Stomach smooth muscle (tissue), 2 donors: ENCODE data around the gene AP3D1.

Experiments
- H3K27ac ChIP-seq: one replicate; pipeline ENCODE4 v1.7.0; 2013; ENCODE audit warnings: mild to moderate bottlenecking, low read length, inconsistent platforms
- H3K27me3 ChIP-seq, 2 donors: one replicate each; pipeline ENCODE4 v1.7.0; 2013; ENCODE audit warnings: low read length in 2 of 2; ENCODE audit not compliant: insufficient read depth in 2 of 2, control insufficient read depth in 1 of 2
- H3K36me3 ChIP-seq, 2 donors: one replicate each; pipeline ENCODE4 v1.7.0; 2013; ENCODE audit warnings: low read length in 2 of 2; ENCODE audit not compliant: control insufficient read depth in 2 of 2, insufficient read depth in 2 of 2
- H3K4me1 ChIP-seq: one replicate; pipeline ENCODE4 v1.7.0; 2013; ENCODE audit warnings: low read length; ENCODE audit not compliant: control insufficient read depth, insufficient read depth
- H3K4me3 ChIP-seq, 2 donors: one replicate each; pipeline ENCODE4 v1.7.0; 2013; ENCODE audit warnings: low read length in 2 of 2
- H3K9ac ChIP-seq, 2 donors: one replicate each; pipeline ENCODE4 v1.7.0; 2013; ENCODE audit warnings: low read length in 2 of 2, mild to moderate bottlenecking in 1 of 2
- H3K9me3 ChIP-seq, 2 donors: one replicate each; pipeline ENCODE4 v1.7.0; 2013; ENCODE audit warnings: low read length in 2 of 2; ENCODE audit not compliant: control insufficient read depth in 2 of 2
- donor health status: healthy.
- donor health status: Pancreatic carcinoma.

AP3D1 gene

GRCh38 chr19:2103045-2103707, 48.2 kb downstream of the AP3D1 start:
- Histone ChIP-seq H3K4me3 (no peak overlapping the region), H3K36me3 (peaks cover 17 to 44% of the 10 kb centered on the region in 2 donors), H3K4me1 (no peaks in the 10 kb centered on the region), H3K27me3 (no peaks in the 10 kb centered on the region), H3K9ac (no peak overlapping the region), H3K27ac (no peak overlapping the region), H3K9me3 (no peaks in the 10 kb centered on the region)

GRCh38 chr19:2101417-2102335, 49.7 kb downstream of the AP3D1 start:
- peaks cover 10% of the 10 kb centered on the region for H3K4me1 ChIP-seq
- H3K9ac ChIP-seq: no peak overlapping the region
- no peaks in the 10 kb centered on the region for H3K27me3 ChIP-seq
- no peak overlapping the region for H3K27ac ChIP-seq
- peaks cover 13 to 37% of the 10 kb centered on the region in 2 donors for H3K36me3 ChIP-seq
- H3K9me3 ChIP-seq: no peaks in the 10 kb centered on the region
- H3K4me3 ChIP-seq: no peak overlapping the region

- peaks cover 10% of the 10 kb centered on the region for H3K4me1 ChIP-seq
- no peaks in the 10 kb centered on the region for H3K27me3 ChIP-seq
- peaks cover 13 to 31% of the 10 kb centered on the region in 2 donors for H3K36me3 ChIP-seq
- H3K27ac ChIP-seq: no peak overlapping the region
- H3K9ac ChIP-seq: no peak overlapping the region
- H3K9me3 ChIP-seq: no peaks in the 10 kb centered on the region
- H3K4me3 ChIP-seq: no peak overlapping the region
These were observed 50.7 kb downstream of the AP3D1 start for GRCh38 chr19:2100719-2101061.

GRCh38 chr19:2099937-2100718, 51.2 kb downstream of the AP3D1 start:
- Histone ChIP-seq H3K9ac (no peak overlapping the region), H3K27ac (no peak overlapping the region), H3K36me3 (peaks cover 13 to 29% of the 10 kb centered on the region in 2 donors)

GRCh38 chr19:2099054-2099501, 52.3 kb downstream of the AP3D1 start:
- Histone ChIP-seq H3K36me3 (peaks cover 13 to 27% of the 10 kb centered on the region in 2 donors), H3K9me3 (no peaks in the 10 kb centered on the region), H3K27ac (no peak overlapping the region), H3K4me3 (no peak overlapping the region), H3K27me3 (no peaks in the 10 kb centered on the region), H3K9ac (no peak overlapping the region), H3K4me1 (peaks cover 21% of the 10 kb centered on the region)

More at GRCh38 chr19:2099937-2100718, 51.2 kb downstream of the AP3D1 start:
- no peaks in the 10 kb centered on the region for H3K27me3 ChIP-seq
- no peak overlapping the region for H3K4me3 ChIP-seq
- H3K4me1 ChIP-seq: peaks cover 16% of the 10 kb centered on the region
- H3K9me3 ChIP-seq: no peaks in the 10 kb centered on the region

- Histone ChIP-seq H3K27me3 (no peaks in the 10 kb centered on the region), H3K4me3 (peak overlapping the region in 1 of 2 donors; percentile 78), H3K9me3 (no peaks in the 10 kb centered on the region), H3K36me3 (peaks cover 13 to 24% of the 10 kb centered on the region in 2 donors), H3K27ac (no peak overlapping the region), H3K4me1 (peaks cover 31% of the 10 kb centered on the region), H3K9ac (no peak overlapping the region)
These were observed 53.5 kb downstream of the AP3D1 start for GRCh38 chr19:2097886-2098327.

GRCh38 chr19:2097203-2097885, 54.0 kb downstream of the AP3D1 start:
- Histone ChIP-seq H3K9me3 (no peaks in the 10 kb centered on the region), H3K36me3 (peaks cover 13 to 24% of the 10 kb centered on the region in 2 donors), H3K9ac (peak overlapping the region; percentile 47 to 69), H3K27me3 (no peaks in the 10 kb centered on the region), H3K27ac (peak overlapping the region; percentile 11), H3K4me3 (peak overlapping the region; percentile 59 to 78), H3K4me1 (peaks cover 36% of the 10 kb centered on the region)

- peaks cover 40% of the 10 kb centered on the region for H3K4me1 ChIP-seq
- H3K4me3 ChIP-seq: peak within 1 kb of the TSS; percentile 78 to 83
- H3K27me3 ChIP-seq: no peaks in the 10 kb centered on the region
- H3K9me3 ChIP-seq: no peaks in the 10 kb centered on the region
- peaks cover 9 to 19% of the 10 kb centered on the region in 2 donors for H3K36me3 ChIP-seq
- peak within 1 kb of the TSS; percentile 84 for H3K27ac ChIP-seq
- peak within 1 kb of the TSS; percentile 69 to 85 for H3K9ac ChIP-seq
These were observed 54.7 kb downstream of the AP3D1 start, which contains the start of gene IZUMO4 for GRCh38 chr19:2096480-2097202. Gene IZUMO4 (plus strand): TSS chr19:2096915. CDS start chr19:2096946, 31 bp downstream.

GRCh38 chr19:2096034-2096479, 55.3 kb downstream of the AP3D1 start, which contains the start of gene MOB3A:
Gene MOB3A (minus strand): TSS chr19:2096326. CDS start chr19:2078560, 17,766 bp downstream.
- H3K9ac ChIP-seq: peak within 1 kb of the TSS; percentile 69 to 85
- H3K9me3 ChIP-seq: no peaks in the 10 kb centered on the region
- H3K4me1 ChIP-seq: peaks cover 42% of the 10 kb centered on the region
- H3K27ac ChIP-seq: peak within 1 kb of the TSS; percentile 84
- H3K36me3 ChIP-seq: peaks cover 3 to 15% of the 10 kb centered on the region in 2 donors
- H3K4me3 ChIP-seq: peak within 1 kb of the TSS; percentile 78 to 83
- no peaks in the 10 kb centered on the region for H3K27me3 ChIP-seq
